Stimulated activated CD4-positive, alpha-beta T cell treated with anti-CD3 and anti-CD28 coated beads, Interleukin-12 subunit alpha, Interleukin-12 subunit beta, amount 100 ng/mL, for 48 hours (primary cell): ENCODE data around the gene OPCML.

Experiments
- DNase-seq, 3 donors: peaks; one replicate each; pipeline ENCODE4 v3.0.0-alpha.2; 2020; ENCODE audit warnings: low read depth in 2 of 3, low spot score in 1 of 3

OPCML gene

GRCh38 chr11:132910011-132910760 lies 622.1 kb downstream of the OPCML start:
- DNase-seq, result no peak

- DNase-seq, result no peak
Observed at GRCh38 chr11:132909021-132909606, 623.2 kb downstream of the OPCML start.

- DNase-seq, result no peak
Observed at GRCh38 chr11:132908414-132908810, 623.9 kb downstream of the OPCML start.

GRCh38 chr11:132907651-132908413 lies 624.5 kb downstream of the OPCML start:
- DNase-seq, result no peak

- DNase-seq, result no peak
Observed at GRCh38 chr11:132904607-132905006, 627.7 kb downstream of the OPCML start.

- DNase-seq, result no peak
Observed at GRCh38 chr11:132904091-132904490, 628.2 kb downstream of the OPCML start.

GRCh38 chr11:132901638-132902471 lies 630.4 kb downstream of the OPCML start:
- DNase-seq, result no peak

GRCh38 chr11:132898676-132899075 lies 633.6 kb downstream of the OPCML start:
- DNase-seq, result no peak

GRCh38 chr11:132898021-132898420 lies 634.3 kb downstream of the OPCML start:
- DNase-seq, result no peak

- DNase-seq, result no peak
Observed at GRCh38 chr11:132895340-132895739, 637.0 kb downstream of the OPCML start.

- no peak for DNase-seq
Observed at GRCh38 chr11:132894606-132895005, 637.7 kb downstream of the OPCML start.

- DNase-seq, result no peak
Observed at GRCh38 chr11:132892876-132893275, 639.4 kb downstream of the OPCML start.

GRCh38 chr11:132888226-132888625 lies 644.1 kb downstream of the OPCML start:
- DNase-seq, result no peak

GRCh38 chr11:132886335-132886734 lies 646.0 kb downstream of the OPCML start:
- no peak for DNase-seq

GRCh38 chr11:132883241-132883640 lies 649.1 kb downstream of the OPCML start:
- DNase-seq, result no peak

- no peak for DNase-seq
Observed at GRCh38 chr11:132881622-132882021, 650.7 kb downstream of the OPCML start.

GRCh38 chr11:132878111-132878510 lies 654.2 kb downstream of the OPCML start:
- no peak for DNase-seq

GRCh38 chr11:132876705-132877104 lies 655.6 kb downstream of the OPCML start:
- DNase-seq, result no peak

- no peak for DNase-seq
Observed at GRCh38 chr11:132876239-132876638, 656.1 kb downstream of the OPCML start.

GRCh38 chr11:132874638-132875037 lies 657.7 kb downstream of the OPCML start:
- DNase-seq, result no peak

- no peak for DNase-seq
Observed at GRCh38 chr11:132873841-132874240, 658.5 kb downstream of the OPCML start.
